GM21737 (cell line): Measurements from ENCODE around the gene PLEKHA5.
"Not testable (repeated sequence)": the region's sequence is repeated elsewhere in the genome, so short reads cannot be mapped to it uniquely, and the experiment has no call there.

Experiments
- ATAC-seq: cut with Tn5 transposase; IDR thresholded peaks from one replicate; pipeline ENCODE4 v1.9.1; 2021; ENCODE audit warnings: mild to moderate bottlenecking, moderate library complexity; ENCODE audit not compliant: unreplicated experiment

The PLEKHA5 gene

DNA sequence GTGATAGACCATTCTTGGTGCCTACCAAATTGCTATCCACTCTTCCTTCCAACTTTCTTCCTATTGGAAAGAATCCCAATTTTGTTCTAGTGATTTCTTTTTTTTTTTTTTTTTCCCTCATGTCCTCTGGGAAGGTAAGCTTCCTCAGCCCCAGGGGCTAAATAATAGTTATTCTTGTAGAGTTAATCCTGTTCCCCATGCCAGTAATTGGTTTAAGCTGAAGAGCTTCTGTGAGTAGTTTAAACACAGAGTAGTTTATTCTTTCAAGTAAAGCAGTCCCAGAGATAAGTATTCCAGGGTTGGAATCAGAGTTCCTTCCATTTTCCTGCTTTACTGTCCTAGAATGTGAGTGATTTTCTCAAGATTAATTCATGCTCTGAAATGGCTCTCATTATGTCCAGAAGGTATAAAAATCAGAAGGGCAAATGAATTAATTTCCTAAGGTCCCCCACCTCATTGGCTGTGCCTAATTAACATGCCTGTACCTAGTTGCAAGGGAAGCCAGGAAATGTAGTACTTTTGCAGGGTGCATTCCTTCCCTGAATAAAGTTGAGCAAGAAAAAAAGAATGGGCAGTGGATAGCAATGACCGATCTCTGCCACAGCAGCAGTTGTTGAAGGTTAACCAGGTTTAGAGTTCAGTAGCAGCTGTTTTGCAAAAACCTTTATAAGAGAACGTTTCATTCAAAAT is 97.8 kb downstream of the PLEKHA5 start:
- no peak for ATAC-seq

DNA sequence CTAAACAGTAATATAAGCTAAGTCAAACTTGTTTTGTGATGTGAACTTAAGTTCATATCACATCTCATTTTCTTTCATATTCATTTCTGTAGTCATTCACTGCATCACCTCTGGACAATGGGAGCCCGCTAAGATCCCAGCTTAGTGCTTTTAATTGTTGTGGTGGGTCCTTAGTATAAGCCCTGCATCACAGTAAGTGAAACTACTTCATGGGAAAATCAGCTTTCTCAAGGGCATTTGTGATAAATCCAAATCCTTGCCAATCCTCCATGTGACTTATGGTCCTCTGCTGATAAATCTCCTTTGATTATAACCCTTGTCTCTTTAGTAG is 98.3 kb downstream of the PLEKHA5 start:
- no peak for ATAC-seq

DNA sequence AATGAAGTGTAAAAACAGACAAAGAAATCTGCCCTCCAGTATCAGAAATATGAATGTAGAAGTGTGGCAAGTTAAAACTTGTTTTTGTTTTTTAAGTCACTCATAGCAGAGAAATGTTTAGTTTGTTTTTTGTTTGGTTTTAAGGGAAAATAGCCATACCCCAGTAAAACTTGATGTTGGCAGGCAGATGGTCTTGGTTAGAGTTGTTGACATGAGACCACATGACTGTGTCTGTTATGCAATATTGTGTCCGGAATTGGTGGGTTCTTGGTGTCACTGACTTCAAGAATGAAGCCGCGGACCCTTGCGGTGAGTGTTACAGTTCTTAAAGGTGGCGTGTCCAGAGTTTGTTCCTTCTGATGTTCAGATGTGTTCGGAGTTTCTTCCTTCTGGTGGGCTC is 99.5 kb downstream of the PLEKHA5 start:
- ATAC-seq, result not testable (repeated sequence)

DNA sequence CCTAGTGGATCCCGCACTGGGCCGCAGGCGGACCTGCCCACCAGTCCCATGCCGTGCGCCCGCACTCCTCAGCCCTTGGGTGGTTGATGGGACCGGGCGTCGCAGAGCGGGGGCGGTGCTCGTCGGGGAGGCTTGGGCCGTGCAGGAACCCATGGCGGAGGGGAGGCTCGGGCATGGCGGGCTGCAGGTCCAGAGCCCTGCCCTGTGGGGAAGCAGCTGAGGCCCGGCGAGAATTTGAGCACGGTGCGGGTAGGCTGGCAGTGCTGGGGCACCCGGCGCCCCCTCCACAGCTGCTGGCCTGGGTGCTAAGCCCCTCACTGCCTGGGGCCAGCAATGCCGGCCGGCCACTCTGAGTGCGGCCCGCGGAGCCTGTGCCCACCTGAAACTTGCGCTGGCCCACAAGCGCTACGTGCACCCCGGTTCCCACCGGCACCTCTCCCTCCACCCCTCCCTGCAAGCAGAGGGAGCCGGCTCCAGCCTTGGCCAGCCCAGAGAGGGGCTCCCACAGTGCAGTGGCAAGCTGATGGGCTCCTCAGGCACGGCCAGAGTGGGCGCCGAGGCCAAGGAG is 100.8 kb downstream of the PLEKHA5 start:
- ATAC-seq, result no peak

DNA sequence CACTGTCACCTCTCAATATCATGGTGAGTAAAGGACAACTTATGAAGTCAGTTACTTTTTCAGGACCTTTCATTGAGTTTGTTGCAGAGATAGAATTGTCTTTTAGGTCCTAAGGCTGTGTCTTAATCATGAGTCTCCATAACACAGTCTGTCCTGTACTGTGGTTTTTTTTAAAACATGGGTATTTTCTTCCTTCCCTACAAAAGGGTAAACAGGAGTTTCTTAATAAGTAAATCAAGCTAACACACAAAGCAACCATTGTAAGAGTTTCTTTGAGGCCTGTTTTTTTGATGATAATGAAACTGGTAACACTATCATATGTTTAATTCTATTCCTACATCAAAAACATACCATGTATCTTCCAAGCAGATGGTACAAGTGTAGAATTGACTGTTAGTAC is 101.4 kb downstream of the PLEKHA5 start:
- ATAC-seq, result no peak

DNA sequence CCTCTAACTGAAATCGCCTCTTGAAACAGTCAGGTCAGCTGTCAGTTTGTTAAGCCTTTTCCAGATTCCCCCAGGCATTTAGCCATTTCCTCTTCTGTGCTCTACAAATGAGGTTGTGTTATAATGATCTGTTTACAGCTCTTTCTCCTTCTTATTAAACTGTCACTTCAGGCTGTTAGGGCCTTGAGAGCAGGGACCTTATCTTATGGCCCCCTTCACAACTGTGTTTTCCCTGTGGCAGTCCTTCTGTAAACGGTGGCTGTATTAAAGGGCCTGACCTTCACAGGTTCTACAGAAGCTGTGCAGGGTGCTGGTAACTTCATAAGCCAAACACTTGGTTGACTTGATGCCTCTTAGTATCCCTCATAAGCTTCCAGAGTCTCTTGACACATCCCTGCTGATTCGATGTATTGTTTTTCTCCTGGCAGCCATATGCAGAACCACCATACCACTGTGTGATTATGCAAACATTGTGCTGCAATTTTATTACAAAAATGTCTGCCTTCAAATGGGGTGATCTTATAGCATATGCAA is 104.7 kb downstream of the PLEKHA5 start:
- ATAC-seq, result no peak

DNA sequence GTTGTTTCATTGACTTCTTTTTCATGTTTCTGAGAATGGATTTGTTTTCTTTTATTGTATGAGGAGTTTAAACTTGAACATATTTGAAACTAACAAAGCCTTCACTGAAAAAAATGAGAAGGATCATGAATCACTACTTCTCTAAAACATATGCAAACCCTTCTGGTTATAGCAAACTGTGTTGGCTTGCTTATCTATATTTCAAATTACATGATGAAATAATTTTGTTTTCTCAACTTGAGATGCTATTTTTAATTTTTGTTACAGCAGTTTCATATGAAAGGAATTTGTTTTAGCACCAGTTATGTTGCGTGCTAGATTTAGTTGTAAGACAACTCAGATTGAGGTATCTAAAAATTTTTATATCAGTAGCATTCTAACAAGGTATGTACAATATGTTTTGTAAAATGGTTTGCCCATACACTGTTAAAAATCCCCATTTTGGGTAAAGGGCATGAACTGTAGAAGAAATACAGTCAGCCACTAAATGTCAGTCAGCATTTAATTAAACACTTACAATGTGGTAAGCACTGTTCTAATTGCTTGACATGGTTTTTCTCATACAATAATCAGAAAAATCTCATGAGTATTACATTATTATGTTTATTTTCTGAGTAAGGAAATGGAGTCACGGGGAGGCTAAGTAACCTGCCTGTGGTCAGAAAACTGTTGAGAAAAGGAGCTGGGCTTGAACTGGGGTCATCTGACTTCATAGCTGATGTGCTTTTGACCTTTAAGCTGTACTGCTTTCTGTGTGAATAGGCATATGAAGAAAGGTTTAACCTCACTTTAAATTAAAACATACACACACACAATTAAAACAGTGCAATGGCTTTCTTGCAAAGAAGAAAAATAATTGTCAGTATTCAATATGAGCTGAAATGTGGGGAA is 105.7 kb downstream of the PLEKHA5 start:
- ATAC-seq, result no peak

DNA sequence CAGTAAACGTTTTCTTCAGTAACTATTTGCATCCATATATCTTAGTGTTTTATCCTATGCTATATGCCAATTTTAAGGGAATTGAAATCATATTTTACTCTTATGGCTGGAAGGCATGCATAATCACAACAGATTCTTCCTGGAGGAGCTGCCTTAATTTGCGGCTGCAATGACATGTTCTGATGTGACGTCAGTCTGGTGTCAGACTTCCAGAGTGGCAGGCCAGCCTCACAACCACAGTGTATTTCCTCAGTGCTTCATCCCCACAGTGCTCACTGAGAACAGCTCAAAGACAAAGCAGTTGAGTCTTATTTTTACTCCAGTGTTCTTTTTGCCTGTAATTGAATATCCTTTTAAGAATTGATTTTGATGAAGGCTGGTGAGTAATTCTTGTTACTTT is 107.1 kb downstream of the PLEKHA5 start:
- ATAC-seq, result no peak

DNA sequence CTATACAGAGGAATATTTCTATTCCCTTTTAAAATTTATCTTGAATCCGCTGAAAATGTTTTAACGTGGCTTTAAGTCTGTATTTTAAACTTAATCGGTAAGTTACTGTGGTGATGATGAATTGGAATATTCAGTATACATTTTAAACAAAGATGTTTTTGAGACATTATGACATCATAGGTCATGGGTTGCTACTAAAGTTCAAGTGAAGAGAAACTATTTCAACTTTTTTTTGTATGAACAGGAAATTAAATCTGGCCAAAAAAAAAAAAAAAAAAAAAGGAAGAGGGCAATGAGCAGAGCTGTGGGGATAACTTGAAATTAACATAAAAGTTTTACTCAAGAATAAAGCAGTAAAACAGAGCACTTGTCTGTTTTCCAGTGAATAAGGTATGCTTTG is 109.0 kb downstream of the PLEKHA5 start:
- ATAC-seq, result no peak

DNA sequence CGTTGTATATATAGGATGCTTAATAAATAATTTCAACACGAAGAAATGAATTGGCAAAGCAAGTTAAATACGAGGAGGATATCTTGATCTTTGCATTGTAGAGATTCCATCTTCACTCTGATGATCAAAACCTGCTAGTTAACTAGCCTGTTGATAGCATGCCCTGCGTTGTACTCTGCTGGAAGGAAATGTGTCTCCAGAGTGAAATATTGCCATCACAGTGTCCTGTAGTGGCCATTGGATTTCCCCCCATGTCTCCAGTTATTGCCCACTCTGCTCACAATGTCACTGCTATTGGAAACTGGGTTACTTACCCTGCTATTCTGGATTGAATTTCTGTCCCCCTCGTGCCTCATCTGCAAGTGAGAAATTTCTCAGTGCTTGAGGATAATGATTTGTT is 109.6 kb downstream of the PLEKHA5 start:
- ATAC-seq, result no peak

DNA sequence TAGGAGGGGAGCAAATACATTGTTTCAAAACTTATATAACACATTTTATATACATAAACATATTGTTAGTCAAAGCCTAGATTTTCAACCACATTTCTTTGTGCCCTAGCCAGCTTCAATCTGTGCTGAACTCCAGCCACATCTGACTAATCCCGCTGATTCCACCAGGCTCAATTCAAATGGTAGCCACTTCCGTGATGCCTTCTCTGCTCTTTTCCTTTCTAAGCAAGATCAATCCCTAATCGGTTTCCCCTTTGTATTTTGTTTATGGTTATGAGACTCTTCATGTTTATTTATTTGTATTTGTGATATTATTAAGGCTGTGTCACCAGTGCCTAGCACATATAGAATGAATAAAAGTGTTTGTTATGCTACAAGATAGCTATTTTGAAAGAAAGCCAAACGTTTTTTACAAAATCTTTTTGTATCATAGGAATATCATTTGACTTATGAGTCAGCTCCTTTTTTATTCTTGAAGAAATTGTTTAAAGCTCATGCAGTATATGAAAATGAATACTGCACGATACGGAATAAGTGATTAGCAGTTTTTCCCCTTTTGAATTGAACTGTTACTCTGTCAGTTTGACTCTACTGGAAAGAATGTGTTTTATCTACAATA is 110.2 kb downstream of the PLEKHA5 start:
- no peak for ATAC-seq

DNA sequence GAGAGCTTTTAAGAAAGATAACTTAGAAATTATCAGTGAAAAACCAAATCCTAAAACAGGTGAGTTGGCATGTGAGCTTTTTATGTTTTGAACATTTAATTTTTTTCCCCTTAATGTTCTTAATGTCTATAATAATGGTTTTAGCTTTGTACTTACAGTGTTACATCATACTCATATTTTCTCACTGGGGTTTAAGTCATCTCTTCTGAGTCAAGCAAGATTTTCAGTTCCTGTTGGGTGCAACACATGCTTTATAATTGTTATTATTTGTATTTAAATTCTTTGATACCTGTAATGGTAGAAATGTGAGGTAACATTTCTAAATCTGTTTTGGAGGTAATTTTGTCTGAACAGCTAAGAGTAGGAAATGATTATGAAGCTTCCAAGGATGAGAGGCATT is 113.0 kb downstream of the PLEKHA5 start:
- no peak for ATAC-seq

DNA sequence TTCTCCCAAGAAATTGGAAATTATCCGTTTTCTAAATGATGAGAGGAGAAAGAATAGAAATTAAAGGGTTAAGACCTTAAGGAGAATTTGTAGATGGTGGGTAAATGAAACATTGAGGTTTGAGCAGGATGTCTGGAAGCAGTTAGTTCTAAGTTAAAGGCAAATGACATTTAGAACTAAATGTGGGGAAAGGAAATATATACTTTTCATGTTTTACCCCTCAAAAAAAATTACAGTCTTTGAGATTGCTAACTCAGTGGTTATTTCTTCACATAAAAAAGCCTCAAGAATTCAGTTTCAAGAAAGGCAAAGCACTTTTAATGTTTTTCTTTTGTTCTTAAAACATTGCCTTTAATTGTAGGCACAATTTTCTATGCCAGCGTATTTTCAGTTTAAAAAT is 114.0 kb downstream of the PLEKHA5 start:
- no peak for ATAC-seq

DNA sequence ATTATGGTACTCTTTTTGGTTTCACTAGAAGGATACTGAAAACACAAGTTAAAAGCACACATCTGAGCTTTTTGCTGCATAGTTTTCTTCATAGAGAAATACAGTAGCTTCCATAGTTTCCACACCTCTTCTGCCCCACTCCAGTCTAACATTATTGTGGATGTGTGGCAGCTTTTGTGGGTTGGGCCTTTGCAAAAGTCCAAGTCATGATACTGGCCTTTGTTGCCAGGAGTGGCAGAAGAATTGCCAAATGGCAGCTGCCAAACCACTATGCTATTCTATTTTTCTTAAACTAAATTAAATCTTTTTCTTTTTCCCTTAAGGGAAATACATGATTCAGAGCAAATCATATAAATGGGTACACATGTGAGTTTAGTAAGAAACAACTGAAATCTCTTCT is 114.8 kb downstream of the PLEKHA5 start:
- ATAC-seq, result no peak

DNA sequence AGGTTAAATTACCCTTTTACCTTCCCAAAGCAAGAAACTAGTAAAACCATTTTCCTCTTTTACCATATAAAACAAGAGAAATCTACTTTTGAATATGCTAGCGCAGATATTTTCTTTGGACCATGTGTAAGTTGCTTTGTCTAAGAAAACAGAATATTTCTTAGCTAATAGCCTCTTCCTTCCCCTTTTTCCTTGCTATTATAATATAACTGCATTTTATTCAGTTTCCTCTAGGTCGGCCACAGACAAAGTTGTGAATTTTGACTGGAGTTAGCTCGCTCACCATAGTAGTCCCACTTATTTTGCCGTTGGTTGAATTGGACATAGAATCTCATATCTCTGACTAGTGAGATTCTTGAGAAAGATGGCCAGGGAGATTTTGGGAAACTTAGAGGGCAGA is 115.6 kb downstream of the PLEKHA5 start:
- no peak for ATAC-seq

DNA sequence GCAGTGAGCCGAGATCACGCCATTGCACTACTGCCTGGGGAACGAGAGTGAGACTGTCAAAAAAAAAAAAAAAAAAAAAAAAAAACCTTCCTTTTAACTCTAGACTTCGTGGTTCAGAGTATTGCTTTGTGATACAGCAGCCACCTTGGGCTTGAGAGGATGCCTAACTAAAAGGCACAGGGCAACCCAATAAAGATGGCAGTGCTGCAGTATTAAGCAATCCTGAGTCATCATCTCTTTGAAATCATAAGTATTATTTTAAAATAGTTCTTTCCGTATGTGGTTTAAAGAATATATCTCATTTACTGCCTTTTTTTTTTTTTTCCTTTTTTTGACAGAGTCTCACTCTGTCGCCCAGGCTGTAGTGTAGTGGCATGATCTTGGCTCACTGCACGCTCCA is 116.1 kb downstream of the PLEKHA5 start:
- no peak for ATAC-seq

DNA sequence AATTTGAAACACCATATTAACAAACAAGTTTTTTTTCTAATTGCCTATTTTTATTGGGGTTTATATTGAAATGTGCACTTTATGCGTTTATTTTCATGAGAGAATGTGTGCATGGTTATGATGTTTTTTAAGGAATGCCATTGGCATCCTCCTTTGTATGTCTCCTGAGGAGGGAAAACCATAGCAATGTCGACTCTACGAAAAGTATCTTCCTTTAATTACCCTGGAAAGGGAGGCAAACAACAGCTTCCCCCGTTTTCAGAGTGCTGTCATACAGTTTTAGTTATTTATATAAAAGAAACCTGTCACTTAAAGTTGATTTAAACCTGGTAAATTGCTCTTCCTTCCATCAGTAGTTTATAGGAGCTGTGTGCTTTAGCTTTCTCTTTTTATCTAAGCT is 117.4 kb downstream of the PLEKHA5 start:
- ATAC-seq, result no peak

DNA sequence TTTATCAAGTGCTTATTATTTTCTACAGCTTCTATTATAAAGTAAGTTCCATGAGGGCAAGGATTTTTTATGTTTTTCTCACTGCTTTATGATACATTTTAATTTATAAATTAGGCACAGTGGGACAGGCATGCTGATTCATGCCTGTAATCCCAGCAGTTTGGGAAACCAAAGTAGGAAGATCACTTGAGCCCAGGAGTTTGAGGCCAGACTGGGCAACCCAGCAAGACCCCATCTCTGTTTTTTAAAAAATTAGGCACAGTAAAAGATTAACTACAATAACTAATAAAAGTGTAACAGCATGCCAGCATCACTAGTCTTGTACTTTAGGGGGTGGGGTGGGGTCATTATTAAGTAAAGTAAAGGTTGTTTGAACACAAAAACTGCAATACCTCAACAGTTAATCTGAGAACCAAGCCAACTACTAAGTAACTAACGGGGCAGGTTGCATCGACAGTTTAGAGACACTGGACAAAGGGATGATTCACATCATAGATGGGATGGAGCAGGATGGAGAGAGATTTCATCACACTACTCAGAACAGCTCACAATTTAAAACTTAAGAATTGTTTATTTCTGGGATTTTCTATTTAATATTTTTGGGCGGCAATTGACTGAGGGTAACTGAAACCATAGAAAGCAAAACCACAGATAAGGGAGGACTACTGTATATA is 119.5 kb downstream of the PLEKHA5 start:
- ATAC-seq, result no peak

DNA sequence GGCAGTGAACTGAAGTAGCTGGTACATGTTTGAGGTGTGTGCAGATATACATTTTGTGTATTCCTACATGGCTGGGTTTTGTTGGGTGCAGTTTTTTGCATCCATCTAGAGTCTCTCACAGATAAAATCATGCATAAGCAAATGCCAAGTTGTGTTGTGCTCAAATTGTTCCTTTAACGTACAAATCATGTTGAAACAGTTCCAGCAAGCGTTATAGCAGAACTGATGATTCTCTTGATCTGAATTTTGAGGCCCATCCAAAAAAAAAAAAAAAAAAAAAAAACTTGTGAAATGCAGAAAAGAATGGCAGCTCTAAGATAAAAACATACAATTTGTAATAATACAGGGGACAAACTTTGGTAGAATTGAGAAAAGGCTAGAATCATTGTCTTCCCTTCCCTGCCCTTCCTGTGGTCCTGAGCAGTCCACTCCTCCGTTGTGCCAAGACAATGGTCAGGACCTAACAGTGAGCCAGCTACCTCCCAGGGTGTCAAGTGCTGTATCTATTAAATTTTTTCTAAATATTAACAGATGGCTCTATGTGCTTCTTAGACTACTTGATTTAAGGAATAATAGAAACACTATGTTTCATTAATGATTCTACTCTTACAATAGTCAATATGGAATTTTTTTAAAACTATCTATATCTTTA is 122.1 kb downstream of the PLEKHA5 start:
- no peak for ATAC-seq

DNA sequence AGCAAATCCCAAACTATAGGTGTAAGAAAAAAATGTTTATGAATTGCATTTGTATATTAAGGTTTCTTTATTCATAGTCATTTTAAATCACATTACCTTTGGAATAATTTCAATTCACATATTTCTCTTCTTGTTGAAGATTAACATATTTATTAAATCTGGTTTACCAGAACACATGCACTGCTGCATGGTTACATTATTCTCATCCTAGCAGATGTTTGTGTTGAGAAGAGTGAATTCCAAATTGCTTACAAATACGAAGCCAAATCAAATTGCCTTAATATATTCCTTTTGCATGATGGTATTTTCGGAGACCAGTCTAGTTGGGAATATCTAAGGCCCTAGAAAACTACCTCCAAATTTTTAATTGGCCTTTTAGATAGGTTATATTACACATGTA is 130.6 kb downstream of the PLEKHA5 start:
- ATAC-seq, result no peak
